Prostate gland (tissue), 2 donors: ENCODE measurements around the gene DNMT3A. TPM values are rescaled to one million over a fixed set of nuclear protein-coding genes. Genes with fewer than 3 reads are reported as not detected.
A peak's percentile ranks its signal among the peaks of the same experiment; 100 is the strongest.

Experiments used
- DNase-seq: peaks from one replicate; pipeline ENCODE4 v3.0.0-alpha.2; 2019; ENCODE audit warnings: low spot score
- H3K27ac ChIP-seq, 2 donors: fragments of 200-600 bp; sonication (generic); 2 replicates each; pipeline ENCODE4 v1.5.1; 2017 to 2019
- H3K27me3 ChIP-seq: fragments of 200-600 bp; sonication (generic); replicated peaks from 2 replicates; pipeline ENCODE4 v1.5.1; 2019; ENCODE audit not compliant: insufficient read depth
- H3K36me3 ChIP-seq, 2 donors: fragments of 200-600 bp; sonication (generic); 1 replicate in 1 of 2; 2 replicates in 1 of 2; pipeline versions ENCODE4 v1.5.1 to v1.8.1; 2017 to 2019
- H3K4me1 ChIP-seq: fragments of 200-600 bp; sonication (generic); replicated peaks from 2 replicates; pipeline ENCODE4 v1.5.1; 2019
- H3K4me3 ChIP-seq, 2 donors: fragments of 200-600 bp; sonication (generic); 2 replicates each; pipeline ENCODE4 v1.5.1; 2017 to 2019
- H3K9me3 ChIP-seq: fragments of 200-600 bp; sonication (generic); 2 replicates; pipeline ENCODE4 v1.5.1; 2017
- CTCF ChIP-seq, 4 experiments: fragments of 200-600 bp in 2 of 4; fragments of 450-650 bp in 2 of 4; sonication (generic) in 2 of 4; IDR thresholded peaks; 1 replicate in 3 of 4; 2 replicates in 1 of 4; pipeline ENCODE4 v1.5.1; 2016 to 2019; ENCODE audit warnings: antibody characterized with exemption in 4 of 4, mild to moderate bottlenecking in 2 of 4, moderate library complexity in 2 of 4
- POLR2A ChIP-seq: fragments of 450-650 bp; IDR thresholded peaks from one replicate; pipeline ENCODE4 v1.6.1; 2016; ENCODE audit warnings: antibody characterized with exemption, mild to moderate bottlenecking
- POLR2AphosphoS5 ChIP-seq: sonication (generic); formaldehyde crosslinking; IDR thresholded peaks from one replicate; pipeline ENCODE4 v1.6.1; 2017; ENCODE audit warnings: antibody characterized with exemption
- WGBS: methylation state at CpG from one replicate; pipeline ENCODE4 v1.1.5; 2018; 5-methylcytosine and 5-hydroxymethylcytosine counted together
- intact Hi-C: fragments of 100-400 bp; cut with DNase I; formaldehyde crosslinking; loops from one replicate; pipeline ENCODE4 v1.14.2; 2022
- total RNA-seq, 2 donors: library from RNA; depleted of rRNA; stranded (reverse); fragments of >200 nt; gene quantifications; one replicate each; pipeline ENCODE4 v1.1.0, GENCODE V29; 2016

DNMT3A gene
- total RNA-seq, 2 donors from 2014 or later, result 8.7 to 28.2 TPM

- Histone ChIP-seq H3K4me1 (peaks cover 20% of the 10 kb centered on the region), H3K4me3 (no peak overlapping the region), H3K27ac (no peak overlapping the region), H3K9me3 (no peaks in the 10 kb centered on the region), H3K27me3 (no peaks in the 10 kb centered on the region), H3K36me3 (no peaks in the 10 kb centered on the region)
- TF ChIP-seq POLR2AphosphoS5 (no peak), CTCF (IDR thresholded peaks at IDR 0.05) (no peak), POLR2A (no peak)
- no peak for DNase-seq
- WGBS, result 66% methylated on average over 23 of the region's 23 CpGs
- intact Hi-C loops, result loop anchor here (1.0 kb wide), 1 partner anchor 11 kb away; no protein-coding TSS in a partner anchor
These were observed 29.7 kb downstream of the DNMT3A start for GRCh38 chr2:25311865-25312575.

- Histone ChIP-seq H3K27ac (peak overlapping the region; percentile 34 to 42), H3K4me1 (peaks cover 20% of the 10 kb centered on the region), H3K36me3 (no peaks in the 10 kb centered on the region), H3K9me3 (no peaks in the 10 kb centered on the region), H3K27me3 (no peaks in the 10 kb centered on the region), H3K4me3 (no peak overlapping the region)
- WGBS, result 19% methylated on average over 14 of the region's 14 CpGs
- DNase-seq, result peak; percentile 82
- no peak for TF ChIP-seq CTCF (IDR thresholded peaks at IDR 0.05)
- TF ChIP-seq POLR2A, result no peak
- TF ChIP-seq POLR2AphosphoS5, result peak; percentile 23
- intact Hi-C loops, result no loop called here
These were observed 30.5 kb downstream of the DNMT3A start for GRCh38 chr2:25310965-25311864.

- 51% methylated on average over 5 of the region's 5 CpGs for WGBS
- no peaks in the 10 kb centered on the region for H3K36me3 ChIP-seq
- TF ChIP-seq POLR2AphosphoS5, result no peak
- TF ChIP-seq POLR2A, result no peak
- no peak for TF ChIP-seq CTCF (IDR thresholded peaks at IDR 0.05)
- H3K27me3 ChIP-seq, result no peaks in the 10 kb centered on the region
- H3K4me1 ChIP-seq, result peaks cover 20% of the 10 kb centered on the region
- DNase-seq, result no peak
- no peak overlapping the region for H3K4me3 ChIP-seq
- intact Hi-C loops, result no loop called here
- H3K27ac ChIP-seq, result peak overlapping the region; percentile 34 to 42
- no peaks in the 10 kb centered on the region for H3K9me3 ChIP-seq
These were observed 31.1 kb downstream of the DNMT3A start for GRCh38 chr2:25310709-25310964.

GRCh38 chr2:25309402-25309801 is 32.3 kb downstream of the DNMT3A start:
- no peak for DNase-seq
- intact Hi-C loops, result no loop called here
- no peak for TF ChIP-seq POLR2AphosphoS5
- peak in 2 of 4 experiments; percentile 35 for TF ChIP-seq CTCF (IDR thresholded peaks at IDR 0.05)
- Histone ChIP-seq H3K36me3 (no peaks in the 10 kb centered on the region), H3K4me1 (peaks cover 10% of the 10 kb centered on the region), H3K4me3 (no peak overlapping the region), H3K27me3 (no peaks in the 10 kb centered on the region), H3K9me3 (no peaks in the 10 kb centered on the region), H3K27ac (no peak overlapping the region)
- WGBS, result 76% methylated on average over 10 of the region's 10 CpGs
